GM21381 (cell line): Measurements from ENCODE around the gene SLC66A2.
"Not testable (repeated sequence)": the region's sequence is repeated elsewhere in the genome, so short reads cannot be mapped to it uniquely, and the experiment has no call there.

ENCODE experiments used
- ATAC-seq: cut with Tn5 transposase; IDR thresholded peaks from one replicate; pipeline ENCODE4 v1.9.1; 2021; ENCODE audit warnings: mild to moderate bottlenecking, moderate library complexity; ENCODE audit not compliant: unreplicated experiment

SLC66A2 gene

DNA sequence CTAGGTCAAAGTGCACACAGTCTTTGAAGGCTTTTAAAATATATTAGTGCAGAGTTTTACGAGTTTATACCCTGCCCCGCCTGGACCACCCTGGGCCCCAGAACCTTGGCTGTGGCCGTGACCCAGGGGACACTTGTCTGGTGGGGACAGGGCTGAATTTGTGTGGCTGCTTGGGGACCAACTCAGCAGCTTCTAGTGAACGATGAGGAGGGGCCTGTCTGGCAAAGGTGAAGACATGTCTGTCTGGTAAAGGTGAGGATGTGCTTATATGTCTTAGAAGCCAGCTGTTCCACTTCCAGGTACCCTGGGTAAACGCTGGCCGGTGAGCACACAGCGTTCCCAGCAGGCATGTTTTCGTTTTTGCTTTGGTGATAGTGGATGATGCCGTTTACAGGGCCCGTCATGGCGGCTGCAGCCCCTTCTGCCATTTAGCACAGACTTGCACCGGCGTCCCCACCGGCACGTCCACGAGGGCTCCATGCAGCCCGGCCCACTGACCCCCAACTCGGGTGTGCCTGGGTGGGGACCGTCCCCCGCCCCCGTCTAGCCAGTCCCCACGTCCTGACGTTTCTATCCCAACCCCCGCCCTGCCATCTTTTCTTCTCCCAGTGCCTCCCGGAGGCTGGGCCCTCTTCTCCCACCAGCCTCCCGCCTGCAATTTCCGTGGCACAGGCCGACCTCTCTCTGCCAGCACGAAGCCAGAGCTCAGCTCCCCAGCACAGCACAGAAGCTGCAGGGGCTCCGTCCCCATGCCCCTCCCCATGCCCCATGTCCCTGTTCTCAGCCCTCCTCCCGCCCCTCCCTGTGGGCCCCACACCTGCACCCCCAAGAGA is 67.8 kb downstream of the SLC66A2 start:
- ATAC-seq = no peak

DNA sequence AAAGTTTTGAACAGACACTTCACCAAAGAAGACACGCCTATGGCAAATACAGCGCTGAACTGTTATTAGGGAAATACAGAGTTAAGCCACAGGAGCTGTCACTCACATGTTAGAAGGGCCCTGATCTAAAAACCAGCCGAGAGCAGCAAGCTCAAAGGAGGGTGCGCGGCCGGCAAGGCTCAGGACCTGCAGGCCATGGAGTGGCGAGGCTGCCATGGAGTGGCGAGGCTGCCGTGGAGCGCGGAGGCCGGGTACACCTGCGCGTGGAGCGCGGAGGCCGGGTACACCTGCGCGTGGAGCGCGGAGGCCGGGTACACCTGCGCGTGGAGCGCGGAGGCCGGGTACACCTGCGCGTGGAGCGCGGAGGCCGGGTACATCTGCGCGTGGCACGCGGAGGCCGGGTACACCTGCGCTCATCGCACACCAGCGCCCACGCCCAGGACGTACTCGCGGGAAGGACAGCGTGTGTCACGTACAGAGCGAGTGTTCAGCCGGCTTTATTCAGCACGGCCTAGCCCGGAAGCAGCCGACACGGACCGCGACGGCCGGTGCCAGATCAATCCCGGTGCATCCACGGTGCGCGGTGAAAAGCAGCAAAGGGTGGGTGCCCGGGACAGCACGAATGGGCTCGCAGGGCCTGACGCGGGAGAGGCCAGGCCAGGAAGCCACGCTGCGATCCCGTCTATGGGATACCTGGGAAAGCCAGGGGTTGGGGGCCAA is 68.8 kb downstream of the SLC66A2 start:
- no peak for ATAC-seq

DNA sequence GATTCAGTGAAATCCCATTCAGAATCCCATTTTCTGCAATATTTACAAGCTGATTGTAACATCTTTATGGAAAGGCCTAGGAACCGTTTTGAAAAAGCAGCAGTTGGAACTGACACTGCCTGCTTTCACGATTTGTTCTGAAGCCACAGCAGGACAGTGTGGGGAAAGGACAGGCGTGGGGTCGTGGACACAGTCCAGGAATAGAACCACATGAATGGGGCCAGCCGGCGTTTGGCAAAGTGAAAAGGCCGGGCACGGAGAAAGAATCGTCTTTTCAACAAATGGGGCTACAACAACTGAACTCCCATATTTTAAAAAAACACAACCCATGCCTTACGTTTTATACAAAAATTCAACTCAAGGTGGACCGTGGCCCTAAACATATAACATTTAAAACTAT is 69.8 kb downstream of the SLC66A2 start:
- ATAC-seq = no peak

DNA sequence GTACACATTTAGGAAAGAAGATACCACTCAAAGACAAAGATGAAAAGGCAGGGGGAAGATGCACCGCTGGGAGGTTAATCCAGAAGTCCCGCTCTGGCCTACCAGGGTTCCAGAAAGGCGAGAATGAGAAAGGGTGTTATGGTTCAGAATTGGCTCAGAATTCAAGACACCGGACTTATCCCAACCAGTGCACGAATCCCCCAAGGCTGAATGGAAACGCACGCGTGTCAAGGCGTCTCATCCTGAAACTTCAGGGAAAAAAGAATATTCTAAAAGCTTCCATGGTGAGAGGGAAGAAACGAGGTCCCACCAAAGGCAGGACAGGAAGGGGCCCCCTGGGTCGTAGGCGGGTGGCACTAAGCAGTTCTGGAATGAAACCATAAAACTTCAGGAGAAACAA is 71.9 kb downstream of the SLC66A2 start:
- ATAC-seq = no peak

DNA sequence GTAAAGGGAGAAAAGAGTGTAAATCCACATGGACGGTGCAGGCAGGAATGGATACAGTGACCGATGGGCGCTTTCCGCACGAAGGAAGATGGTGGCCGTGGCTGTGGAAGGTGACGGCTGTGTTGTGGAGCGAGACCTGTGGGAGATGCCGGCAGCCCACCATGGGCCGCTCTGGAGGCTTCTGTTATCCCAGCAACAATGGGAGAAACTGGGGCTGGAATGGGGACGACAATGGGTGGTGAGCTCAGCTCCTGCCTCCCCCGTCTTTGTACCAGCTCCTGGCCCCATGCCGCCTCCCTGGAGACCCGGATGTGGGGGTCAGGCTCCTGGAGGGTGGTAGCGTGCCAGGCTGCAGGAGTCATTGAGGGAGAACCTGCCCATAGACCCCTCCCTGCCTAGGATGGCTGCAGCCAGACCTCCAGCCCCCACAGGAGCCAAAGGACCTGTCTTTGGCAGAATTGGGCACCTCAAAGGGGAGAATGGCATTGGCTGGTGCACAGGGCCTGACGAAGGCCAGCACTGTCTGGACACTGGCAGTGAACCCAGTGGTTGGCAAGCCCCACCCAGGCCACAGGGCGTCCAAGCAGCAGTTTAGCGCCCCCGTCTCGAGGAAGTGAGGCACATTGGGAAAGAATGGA is 72.6 kb downstream of the SLC66A2 start:
- no peak for ATAC-seq

DNA sequence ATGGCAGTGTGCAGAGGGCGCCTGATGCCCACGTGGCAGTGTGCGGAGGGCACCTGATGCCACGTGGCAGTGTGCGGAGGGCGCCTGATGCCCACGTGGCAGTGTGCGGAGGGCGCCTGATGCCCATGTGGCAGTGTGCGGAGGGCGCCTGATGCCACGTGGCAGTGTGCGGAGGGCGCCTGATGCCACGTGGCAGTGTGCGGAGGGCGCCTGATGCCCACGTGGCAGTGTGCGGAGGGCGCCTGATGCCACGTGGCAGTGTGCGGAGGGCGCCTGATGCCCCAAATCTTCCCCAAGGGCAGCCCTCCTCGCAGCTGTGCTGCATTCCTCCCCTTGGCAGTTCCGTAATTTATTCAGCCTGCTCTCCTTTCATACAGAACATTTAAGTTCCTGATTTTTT is 73.2 kb downstream of the SLC66A2 start:
- ATAC-seq = not testable (repeated sequence)

DNA sequence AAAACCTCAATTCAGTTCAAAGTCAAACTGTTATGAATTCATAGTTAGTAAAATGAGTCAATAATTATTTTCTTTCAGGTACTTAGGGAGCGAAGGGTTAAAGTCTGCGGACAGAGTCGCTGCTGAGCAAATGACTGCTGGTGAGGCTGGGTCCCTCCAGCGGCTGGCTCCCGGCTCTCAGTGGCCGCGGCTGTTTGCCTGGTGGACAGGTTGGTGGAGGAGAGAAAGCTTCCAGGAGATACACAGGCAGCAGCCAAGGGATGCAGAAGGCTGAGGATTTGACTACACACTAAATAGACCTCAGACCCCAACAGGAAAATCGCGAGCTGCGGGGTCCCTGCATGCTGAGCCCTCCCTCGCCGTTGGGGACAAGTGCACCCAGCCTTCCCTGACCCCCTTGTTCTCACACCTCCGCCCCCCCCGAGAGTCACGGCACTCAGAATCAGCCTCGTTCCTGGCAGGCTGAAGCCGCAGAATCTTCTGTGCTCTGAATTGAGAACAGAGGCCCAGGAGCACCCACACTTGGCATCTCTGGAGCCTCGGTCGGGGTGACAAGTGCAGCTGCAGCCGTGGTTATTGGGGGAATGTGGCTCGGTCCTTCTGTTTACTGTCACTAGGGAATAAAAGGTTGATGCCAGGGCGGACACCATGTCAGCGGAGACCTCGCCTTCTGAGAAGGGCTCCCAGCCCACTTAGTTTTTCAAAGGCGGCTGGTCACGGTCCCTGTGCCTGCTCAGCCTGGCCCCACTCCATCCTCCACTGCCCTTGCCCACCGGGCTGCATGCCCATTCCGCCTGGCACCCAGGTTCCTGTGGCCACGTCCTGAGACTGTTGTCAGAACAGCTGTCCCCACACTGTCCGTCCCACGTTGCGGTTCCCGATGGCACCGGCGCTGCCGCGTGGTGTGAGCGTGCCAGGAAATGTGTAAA is 74.0 kb downstream of the SLC66A2 start:
- ATAC-seq = no peak

DNA sequence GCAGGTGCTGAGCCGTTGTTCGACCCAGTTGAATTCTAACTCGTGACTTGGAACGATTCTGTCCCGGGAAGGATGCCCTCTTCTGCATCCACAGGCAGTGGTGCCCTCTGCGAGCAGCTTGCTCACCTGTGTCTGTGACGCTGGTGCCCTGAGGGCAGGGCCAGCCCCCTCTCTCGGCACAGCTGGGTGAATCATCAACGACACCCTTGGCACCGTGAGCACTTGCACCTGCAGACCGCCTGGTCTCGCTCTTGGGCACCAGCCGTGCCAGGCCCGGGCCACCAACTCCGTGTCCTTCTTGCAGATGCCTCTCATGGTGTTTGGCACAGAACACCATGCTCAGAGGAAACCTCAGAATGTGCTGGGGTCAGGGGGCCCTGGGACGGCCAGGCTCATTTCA is 75.0 kb downstream of the SLC66A2 start:
- ATAC-seq = no peak

DNA sequence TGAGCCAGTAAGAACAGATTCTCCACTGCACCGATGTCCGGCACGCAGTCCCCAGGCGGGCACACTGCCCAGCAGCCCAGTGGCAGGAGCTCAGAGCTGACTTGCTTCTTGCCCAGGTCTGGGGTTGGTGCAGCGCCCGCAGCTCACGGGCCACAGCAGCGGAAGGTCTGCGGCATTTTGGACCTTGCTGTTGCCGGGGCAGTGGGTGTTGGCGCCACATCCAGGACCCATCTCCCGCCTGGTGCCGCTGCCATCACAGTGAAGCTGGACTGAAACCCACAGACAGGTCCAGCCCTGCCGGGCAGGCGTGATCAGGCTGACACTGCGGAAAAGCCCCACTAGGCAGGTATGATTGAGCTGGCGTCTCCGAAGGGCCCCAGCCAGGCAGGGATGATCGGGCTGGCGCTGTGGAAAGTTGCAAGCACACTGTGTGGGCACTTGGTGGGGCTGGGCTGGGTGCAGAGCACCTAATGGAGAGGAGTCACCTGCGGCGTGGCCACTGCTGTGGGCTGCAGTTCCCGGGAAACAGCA is 75.5 kb downstream of the SLC66A2 start:
- no peak for ATAC-seq

DNA sequence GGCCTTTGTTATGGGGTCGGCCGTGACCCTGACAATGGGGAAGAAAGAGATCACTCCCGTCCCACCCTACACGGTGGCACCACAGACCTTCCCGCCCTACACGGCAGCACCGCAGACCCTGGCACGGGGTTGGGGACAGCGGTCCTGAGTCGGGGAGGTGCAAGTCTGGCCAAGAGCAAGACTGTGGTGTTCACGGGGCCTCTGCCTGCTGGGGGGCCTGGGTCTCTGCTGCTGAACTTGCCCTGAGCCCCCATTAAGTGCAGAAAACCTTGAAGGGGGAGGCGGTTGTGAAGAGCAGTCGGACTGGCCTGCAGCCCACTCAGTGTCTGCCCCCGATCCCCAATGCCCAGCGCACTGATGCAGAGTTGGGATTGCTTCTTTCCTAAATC is 75.9 kb downstream of the SLC66A2 start:
- no peak for ATAC-seq

DNA sequence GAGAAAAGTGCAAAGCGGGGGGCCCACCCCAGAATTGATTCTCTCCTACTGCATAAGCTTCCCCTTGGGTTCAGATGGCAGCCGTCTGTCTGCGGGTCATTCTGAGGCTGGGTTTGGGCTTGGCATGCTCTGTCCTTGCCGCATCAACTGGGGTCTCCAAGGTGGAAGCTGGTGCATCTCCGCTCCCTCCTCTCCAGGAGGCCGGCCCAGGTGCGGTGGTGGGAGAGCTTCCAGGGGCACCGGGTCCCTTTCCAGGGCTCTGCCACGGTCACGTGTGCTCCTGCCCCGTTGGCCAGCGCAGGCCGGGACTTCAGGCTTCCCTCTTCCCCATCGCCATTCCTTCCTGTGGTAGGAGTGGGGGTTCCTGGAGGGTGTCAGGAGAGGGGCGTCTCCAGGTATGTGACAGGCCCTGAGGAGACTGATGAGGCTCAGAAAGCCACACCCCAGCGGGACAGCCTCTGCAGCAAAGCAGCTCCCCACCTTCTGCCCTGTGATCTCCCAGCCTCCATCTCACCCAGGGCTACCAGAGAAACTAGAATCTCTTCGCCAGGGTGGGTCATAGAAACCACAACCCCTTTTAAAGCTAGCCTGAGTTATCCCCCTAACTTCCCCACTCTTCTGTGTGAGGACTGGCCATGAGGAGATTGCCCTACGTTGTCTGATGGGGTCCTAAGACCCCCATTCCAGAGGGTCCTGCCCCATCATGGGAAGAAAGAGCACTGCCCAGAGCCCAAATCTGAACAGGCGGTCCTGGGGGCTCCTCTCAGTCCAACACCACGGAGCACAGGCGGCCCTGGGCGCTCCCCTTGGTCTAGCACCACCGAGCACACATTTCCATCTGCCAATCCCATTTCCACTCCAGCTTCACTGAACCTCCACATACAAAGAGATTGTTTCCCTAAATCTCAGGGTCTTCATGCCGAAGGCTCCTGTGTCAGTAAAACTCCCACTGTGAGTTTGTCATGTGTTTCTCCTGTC is 76.6 kb downstream of the SLC66A2 start:
- ATAC-seq = no peak

DNA sequence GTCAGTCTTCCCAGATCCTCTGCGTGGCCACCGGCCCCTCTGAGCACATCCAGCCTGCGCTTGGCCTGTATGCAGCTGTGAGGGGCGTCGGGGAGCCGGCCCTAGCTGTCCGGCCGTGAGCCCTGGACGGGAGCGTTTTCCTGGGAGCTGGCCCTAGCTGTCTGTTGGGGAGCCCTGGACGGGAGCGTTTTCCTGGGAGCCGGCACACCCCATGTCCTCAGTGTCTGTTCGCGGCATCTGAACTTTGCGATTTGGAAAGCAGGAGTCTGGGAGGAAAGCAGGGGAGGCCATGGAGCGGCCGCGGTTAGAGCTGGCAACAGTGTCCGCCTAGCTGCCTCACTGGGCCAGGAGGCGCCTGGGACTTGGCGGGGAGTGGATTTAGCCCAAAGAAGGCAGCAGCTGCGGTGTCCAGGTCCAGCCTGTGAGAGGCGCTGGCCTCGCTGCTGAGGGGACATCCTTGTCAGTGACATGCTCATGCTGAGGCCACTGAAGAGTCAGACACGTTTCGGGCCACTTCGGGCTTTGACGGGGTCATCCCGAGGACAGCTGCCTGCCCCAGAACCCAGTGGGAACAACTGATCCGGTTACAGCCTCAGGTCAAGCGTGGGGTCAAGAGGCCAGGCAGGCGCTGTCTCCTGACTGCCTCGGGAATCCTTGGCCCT is 77.9 kb downstream of the SLC66A2 start:
- no peak for ATAC-seq

DNA sequence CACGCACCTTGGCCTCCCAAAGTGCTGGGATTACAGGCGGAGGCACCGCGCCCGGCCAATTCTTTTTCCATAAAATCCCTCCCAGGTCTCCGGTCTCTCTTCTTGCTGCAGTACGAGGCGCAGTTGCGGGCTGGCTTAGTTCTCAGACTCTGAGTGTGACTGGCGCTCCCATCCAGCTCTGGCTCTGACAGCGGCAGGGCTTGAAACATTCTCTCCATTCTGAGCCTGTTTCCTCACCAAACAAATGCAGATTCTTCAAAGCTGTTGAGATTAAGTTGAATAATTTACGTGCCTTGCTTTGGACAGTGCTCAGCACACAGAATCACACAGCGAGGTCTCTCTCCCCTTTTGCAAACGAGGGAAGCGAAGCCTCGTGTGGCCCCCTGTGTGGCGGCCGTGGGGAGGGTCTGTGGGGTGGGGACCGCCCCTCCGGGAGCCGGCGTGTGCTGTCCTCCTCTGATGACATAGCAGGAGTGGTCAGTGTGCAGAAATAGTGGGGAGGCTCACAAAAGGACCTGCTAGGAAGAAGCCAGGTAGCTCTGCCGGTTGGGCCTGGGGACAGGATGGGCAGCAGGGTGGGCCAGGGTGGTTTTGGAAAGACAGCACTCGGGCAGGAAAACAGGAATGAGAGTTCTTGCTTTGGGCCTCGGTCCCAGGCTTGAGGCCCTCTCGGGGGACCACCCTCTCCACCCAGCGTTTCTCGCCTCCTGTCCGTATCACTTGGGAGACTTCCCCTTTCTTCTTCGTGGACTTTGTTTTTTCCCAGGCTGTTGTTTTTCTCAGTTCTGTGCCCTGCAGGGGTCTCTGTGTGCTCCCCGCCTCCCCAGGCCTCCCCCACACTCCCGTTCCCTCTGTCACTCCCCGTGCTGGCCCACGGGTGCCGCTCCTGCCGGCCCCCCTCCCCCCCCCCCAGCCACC is 78.7 kb downstream of the SLC66A2 start:
- ATAC-seq = no peak

DNA sequence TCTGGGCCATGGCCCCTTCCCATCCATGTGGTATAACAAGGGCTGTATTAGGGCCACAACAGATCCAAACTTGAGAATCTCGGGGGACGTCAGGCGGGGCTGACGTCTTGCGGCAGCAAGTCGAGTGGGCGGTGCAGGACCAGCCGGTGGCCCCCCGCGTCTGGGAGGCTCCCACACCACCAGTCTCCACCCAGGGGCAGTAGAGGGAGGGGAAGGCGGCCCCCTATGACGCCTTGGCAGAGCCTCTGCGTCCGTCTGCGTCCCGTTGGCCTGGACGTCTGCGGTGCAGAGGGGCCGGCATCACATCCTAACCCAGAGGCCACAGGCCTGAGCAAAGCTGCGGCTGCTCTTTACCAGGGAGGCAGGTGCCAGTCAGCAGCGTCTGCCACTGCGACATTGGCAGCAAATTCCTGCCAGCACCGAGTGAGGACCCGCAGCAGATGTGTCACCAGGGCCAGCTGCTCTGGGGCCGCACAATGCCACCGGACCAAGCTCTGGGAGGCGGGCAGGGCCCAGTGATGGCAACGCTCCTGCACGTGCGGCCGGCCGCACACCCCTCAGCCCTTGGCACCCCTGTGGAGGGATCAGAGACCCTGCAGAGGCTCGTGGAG is 79.9 kb downstream of the SLC66A2 start:
- ATAC-seq = no peak

DNA sequence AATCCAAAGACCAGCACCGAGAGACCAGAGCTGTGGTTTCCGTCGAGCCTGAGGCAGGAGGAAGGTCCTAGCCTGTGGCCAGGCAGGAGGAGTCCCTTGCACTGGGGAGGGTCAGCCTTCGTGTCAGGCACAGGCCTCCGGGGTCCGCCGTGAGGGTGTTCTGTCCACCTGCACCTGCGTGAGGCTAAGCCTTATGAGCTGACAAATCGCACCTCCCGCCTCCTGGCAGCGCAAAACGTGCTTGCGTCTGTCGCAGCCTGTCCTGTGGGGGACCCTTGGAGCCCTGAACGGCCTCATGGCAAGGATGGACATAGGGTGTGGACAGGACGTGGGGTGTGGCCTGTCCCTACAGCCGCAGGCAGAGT is 80.4 kb downstream of the SLC66A2 start:
- ATAC-seq = no peak

DNA sequence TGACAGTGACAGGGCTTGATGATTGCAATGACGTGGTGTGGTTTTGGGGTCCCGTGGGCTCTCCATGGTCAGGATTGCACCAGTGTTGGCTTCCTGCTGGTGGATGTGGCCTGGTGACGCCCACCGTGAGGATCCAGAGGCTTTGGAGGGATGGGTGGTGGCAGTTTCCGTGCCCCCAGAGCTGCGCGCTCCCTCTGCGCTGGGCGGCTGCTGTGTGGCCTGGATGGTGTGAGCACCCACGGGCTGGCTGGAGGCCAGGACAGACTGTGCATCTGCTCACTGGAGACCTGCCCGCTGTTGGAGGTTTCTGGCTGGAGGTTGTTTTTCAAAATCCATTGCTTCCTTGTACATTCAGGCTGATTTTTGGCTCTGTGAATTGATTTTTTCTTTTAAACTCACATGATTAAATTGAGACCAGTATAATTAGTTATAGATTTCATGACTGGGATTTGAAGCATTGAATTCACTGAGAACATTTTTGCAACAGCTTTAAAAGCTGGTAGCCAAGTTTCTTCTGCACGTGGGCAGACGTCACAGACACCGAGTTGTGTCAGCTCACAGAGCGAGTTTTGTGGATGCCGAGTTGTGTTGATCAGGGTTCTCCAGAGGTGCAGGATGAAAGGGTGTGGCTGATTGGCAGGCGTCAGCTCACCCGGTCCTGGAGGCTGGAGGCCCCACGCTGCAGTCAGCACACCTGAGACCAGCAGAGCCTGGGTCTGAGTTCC is 81.0 kb downstream of the SLC66A2 start:
- ATAC-seq = no peak
